CD4-positive, CD25-positive, alpha-beta regulatory T cell (primary cell): Measurements from ENCODE around the gene TRIM15. TPM values are rescaled to one million over a fixed set of nuclear protein-coding genes. Genes with fewer than 3 reads are reported as not detected.
"Not testable (repeated sequence)": the region's sequence is repeated elsewhere in the genome, so short reads cannot be mapped to it uniquely, and the experiment has no call there.

Experiments used
- ATAC-seq, 2 donors: fragments of 150-1000 bp; cut with Tn5 transposase; one replicate each; pipeline ENCODE4 v1.10.0; 2021; ENCODE audit warnings: low read depth in 2 of 2, moderate number of reproducible peaks in 2 of 2, moderate library complexity in 1 of 2
- DNase-seq, 3 donors: peaks; one replicate each; pipeline versions ENCODE4 v3.0.0 to v3.0.0-alpha.2; 2012 to 2022; ENCODE audit warnings: mixed read lengths in 1 of 3
- H3K27ac ChIP-seq: one replicate; pipeline ENCODE4 v1.7.0; 2013; ENCODE audit warnings: mild to moderate bottlenecking, low read length; ENCODE audit not compliant: insufficient read depth, poor library complexity, severe bottlenecking
- H3K27me3 ChIP-seq: one replicate; pipeline ENCODE4 v1.7.0; 2013; ENCODE audit warnings: low read length; ENCODE audit not compliant: control insufficient read depth, insufficient read depth
- H3K36me3 ChIP-seq: one replicate; pipeline ENCODE4 v1.7.0; 2013; ENCODE audit warnings: mild to moderate bottlenecking, low read length, moderate library complexity; ENCODE audit not compliant: control insufficient read depth, insufficient read depth
- H3K4me1 ChIP-seq: 2 replicates; pipeline ENCODE4 v1.7.0; 2013; ENCODE audit warnings: mild to moderate bottlenecking, low read length; ENCODE audit not compliant: insufficient read depth, control insufficient read depth, poor library complexity, severe bottlenecking
- H3K4me3 ChIP-seq: one replicate; pipeline ENCODE4 v1.7.0; 2013; ENCODE audit warnings: low read depth, mild to moderate bottlenecking, low read length, moderate library complexity
- H3K9me3 ChIP-seq, 2 experiments: 1 replicate in 1 of 2; 2 replicates in 1 of 2; pipeline ENCODE4 v1.7.0; 2013; ENCODE audit warnings: low read length in 2 of 2, mild to moderate bottlenecking in 1 of 2, moderate library complexity in 1 of 2; ENCODE audit not compliant: control insufficient read depth in 2 of 2
- H3K27ac Mint-ChIP-seq, 3 donors: one replicate each; pipeline ENCODE4 v1.8.0; 2020 to 2022; ENCODE audit warnings: mild to moderate bottlenecking in 3 of 3, mixed read lengths in 3 of 3, moderate library complexity in 2 of 3
- H3K27me3 Mint-ChIP-seq: one replicate; pipeline ENCODE4 v1.8.0; 2022; ENCODE audit warnings: mild to moderate bottlenecking, mixed read lengths
- H3K36me3 Mint-ChIP-seq: one replicate; pipeline ENCODE4 v1.8.0; 2020; ENCODE audit warnings: mixed read lengths
- H3K4me1 Mint-ChIP-seq, 4 donors: one replicate each; pipeline ENCODE4 v1.8.0; 2020 to 2022; ENCODE audit warnings: mixed read lengths in 4 of 4, mild to moderate bottlenecking in 1 of 4
- H3K4me3 Mint-ChIP-seq, 4 donors: one replicate each; pipeline ENCODE4 v1.8.0; 2020 to 2022; ENCODE audit warnings: mild to moderate bottlenecking in 4 of 4, mixed read lengths in 4 of 4, moderate library complexity in 3 of 4
- H3K9me3 Mint-ChIP-seq, 7 donors: one replicate each; pipeline ENCODE4 v1.8.0; 2020 to 2022; ENCODE audit warnings: mixed read lengths in 7 of 7, mild to moderate bottlenecking in 3 of 7, moderate library complexity in 2 of 7
- polyA plus RNA-seq, 4 donors: library from polyadenylated mRNA; unstranded; fragments of 300-500 nt; fragmentation: Illumina TruSeq; gene quantifications; one replicate each; pipeline ENCODE4 v1.2.3, GENCODE V29; 2021
- total RNA-seq: library from RNA; stranded (reverse); gene quantifications from one replicate; pipeline ENCODE4 v1.2.3, GENCODE V29; 2022

The TRIM15 gene
- total and polyA plus RNA-seq, 5 donors from 2014 or later, result not detected

DNA sequence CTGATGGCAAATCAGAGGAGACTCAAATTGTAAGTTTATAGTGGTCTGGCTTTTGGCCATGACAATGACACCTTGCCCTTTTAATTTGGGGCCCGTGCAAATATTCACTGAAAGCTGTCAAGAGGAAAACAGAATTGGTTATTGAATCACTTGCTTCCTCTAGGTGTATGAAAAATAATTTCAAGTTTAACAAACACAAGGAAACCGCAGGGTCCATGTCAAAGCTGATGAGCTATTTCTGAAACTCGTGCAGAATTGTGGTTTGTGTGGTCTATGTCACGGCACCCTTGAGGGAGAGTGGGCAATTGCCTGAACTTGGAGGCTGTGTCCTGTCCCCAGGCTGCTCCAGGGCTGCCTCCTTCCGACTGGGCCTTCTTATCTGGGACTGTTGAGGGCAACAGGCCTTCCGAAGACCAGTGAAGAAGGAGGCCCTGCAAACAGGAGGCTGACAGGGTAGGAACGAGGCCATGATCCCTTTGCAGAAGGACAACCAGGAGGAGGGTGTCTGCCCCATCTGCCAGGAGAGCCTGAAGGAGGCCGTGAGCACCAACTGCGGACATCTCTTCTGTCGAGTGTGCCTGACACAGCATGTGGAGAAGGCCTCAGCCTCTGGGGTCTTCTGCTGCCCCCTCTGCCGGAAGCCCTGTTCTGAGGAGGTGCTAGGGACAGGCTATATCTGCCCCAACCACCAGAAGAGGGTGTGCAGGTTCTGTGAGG is 26.6 kb upstream of the TRIM15 start:
- Histone ChIP-seq H3K36me3 (no peaks in the 10 kb centered on the region), H3K4me1 (no peaks in the 10 kb centered on the region), H3K9me3 (no peaks in the 10 kb centered on the region), H3K27ac (no peak overlapping the region), H3K27me3 (peaks cover 26% of the 10 kb centered on the region), H3K4me3 (no peak overlapping the region)
- ATAC-seq (no peak), DNase-seq (peak in 1 of 3 donors; percentile 29)
- peaks cover 54% of the 10 kb centered on the region for H3K27me3 Mint-ChIP-seq
- H3K27ac Mint-ChIP-seq, result no peak overlapping the region
- peaks cover 0 to 3% (median 0%) of the 10 kb centered on the region in 7 donors for H3K9me3 Mint-ChIP-seq
- H3K36me3 Mint-ChIP-seq, result no peaks in the 10 kb centered on the region
- H3K4me1 Mint-ChIP-seq, result peaks cover 0 to 15% (median 3%) of the 10 kb centered on the region in 4 donors
- H3K4me3 Mint-ChIP-seq, result no peak overlapping the region

DNA sequence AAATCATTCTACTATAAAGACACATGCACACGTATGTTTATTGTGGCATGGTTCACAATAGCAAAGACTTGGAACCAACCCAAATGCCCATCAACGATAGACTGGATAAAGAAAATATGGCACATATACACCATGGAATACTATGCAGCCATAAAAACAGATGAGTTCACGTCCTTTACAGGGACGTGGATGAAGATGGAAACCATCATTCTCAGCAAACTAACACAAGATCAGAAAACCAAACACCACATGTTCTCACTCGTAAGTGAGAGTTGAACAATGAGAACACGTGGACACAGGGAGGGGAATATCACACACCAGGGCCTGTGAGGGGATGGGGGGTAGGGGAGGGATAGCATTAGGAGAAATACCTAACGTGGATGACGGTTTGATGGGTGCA is 23.1 kb upstream of the TRIM15 start:
- not testable (repeated sequence) for H3K4me3 ChIP-seq, H3K9me3 ChIP-seq, H3K9me3 Mint-ChIP-seq, H3K27ac Mint-ChIP-seq, DNase-seq, H3K36me3 ChIP-seq, H3K27ac ChIP-seq, H3K4me3 Mint-ChIP-seq, H3K4me1 ChIP-seq, ATAC-seq, H3K36me3 Mint-ChIP-seq
- H3K27me3 Mint-ChIP-seq, result peaks cover 67% of the 10 kb centered on the region
- H3K27me3 ChIP-seq, result peaks cover 33% of the 10 kb centered on the region
- H3K4me1 Mint-ChIP-seq, result peaks cover 0 to 15% (median 5%) of the 10 kb centered on the region in 4 donors

DNA sequence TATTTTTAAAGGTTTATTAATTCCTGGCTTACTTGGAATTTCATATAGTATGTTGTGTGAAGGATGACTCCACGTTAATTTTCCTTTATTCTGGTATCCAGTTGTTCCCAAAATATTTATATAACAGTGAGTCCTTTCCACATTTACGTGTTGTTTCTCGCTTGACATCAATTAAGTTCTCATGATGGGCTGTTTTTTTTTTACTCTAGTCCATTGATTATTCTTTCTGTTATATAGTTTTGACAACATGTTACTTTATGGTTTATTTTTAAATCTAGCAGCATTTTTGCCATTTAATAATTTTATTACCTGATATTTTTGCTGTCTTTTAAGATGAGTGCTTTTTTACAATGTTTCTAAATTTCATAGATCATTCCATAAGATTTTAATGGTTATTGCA is 20.7 kb upstream of the TRIM15 start:
- Mint-ChIP-seq H3K36me3 (peaks cover 6% of the 10 kb centered on the region), H3K9me3 (peaks cover 0 to 2% (median 0%) of the 10 kb centered on the region in 7 donors), H3K4me1 (peaks cover 0 to 9% (median 3%) of the 10 kb centered on the region in 4 donors), H3K27me3 (peaks cover 68% of the 10 kb centered on the region), H3K4me3 (no peak overlapping the region), H3K27ac (no peak overlapping the region)
- Histone ChIP-seq H3K36me3 (no peaks in the 10 kb centered on the region), H3K27ac (no peak overlapping the region), H3K27me3 (peaks cover 26% of the 10 kb centered on the region), H3K4me3 (no peak overlapping the region), H3K9me3 (no peaks in the 10 kb centered on the region), H3K4me1 (no peaks in the 10 kb centered on the region)
- DNase-seq, result no peak
- no peak for ATAC-seq

DNA sequence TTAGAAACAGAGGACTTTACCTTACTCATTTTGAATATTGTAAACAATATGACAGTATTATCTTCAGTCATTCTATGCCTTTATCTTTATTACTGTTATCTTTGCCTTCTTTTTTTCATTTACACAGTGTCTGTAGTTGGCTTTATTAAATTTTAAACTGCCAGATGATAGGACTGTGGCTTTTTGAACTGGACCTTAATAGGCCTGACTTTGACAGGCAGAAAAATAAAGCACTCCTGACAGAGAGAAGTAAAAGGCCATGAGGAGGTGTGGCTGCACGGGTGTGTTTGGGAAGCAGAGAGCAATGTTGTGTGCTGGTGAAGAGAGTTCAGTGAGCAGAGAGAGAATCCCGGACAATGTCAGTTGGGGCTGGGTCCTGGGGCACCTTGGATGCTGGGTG is 19.6 kb upstream of the TRIM15 start:
- H3K4me1 ChIP-seq, result no peaks in the 10 kb centered on the region
- peaks cover 72% of the 10 kb centered on the region for H3K27me3 Mint-ChIP-seq

DNA sequence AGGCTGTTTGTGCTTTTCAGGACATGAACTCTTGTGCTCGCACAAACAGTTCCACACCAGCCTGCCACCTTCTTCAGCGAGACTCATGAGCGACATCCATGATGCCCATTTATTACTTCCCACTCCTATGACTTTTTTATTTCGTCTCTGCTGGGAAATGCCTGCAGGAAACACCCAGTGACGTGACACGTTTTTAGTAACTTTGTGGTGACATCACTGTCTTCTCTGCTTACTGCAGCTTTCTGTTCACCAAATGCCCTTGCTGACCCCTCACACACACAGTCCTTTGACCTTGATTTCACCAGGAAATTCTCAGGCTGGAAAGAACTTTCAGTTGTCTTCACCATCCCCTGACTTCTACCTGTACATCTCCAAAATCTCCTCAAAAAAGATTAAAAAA is 18.5 kb upstream of the TRIM15 start:
- H3K27me3 ChIP-seq, result peaks cover 21% of the 10 kb centered on the region
- DNase-seq (no peak), ATAC-seq (no peak)
- H3K27ac ChIP-seq, result no peak overlapping the region
- H3K27me3 Mint-ChIP-seq, result peaks cover 74% of the 10 kb centered on the region
- no peaks in the 10 kb centered on the region for H3K9me3 ChIP-seq
- no peak overlapping the region for H3K27ac Mint-ChIP-seq
- H3K36me3 Mint-ChIP-seq, result peaks cover 6% of the 10 kb centered on the region
- peaks cover 0 to 2% (median 0%) of the 10 kb centered on the region in 7 donors for H3K9me3 Mint-ChIP-seq
- H3K4me1 Mint-ChIP-seq, result peaks cover 0 to 9% (median under 1%) of the 10 kb centered on the region in 4 donors
- H3K4me3 Mint-ChIP-seq, result no peak overlapping the region
- no peaks in the 10 kb centered on the region for H3K4me1 ChIP-seq
- H3K36me3 ChIP-seq, result no peaks in the 10 kb centered on the region
- no peak overlapping the region for H3K4me3 ChIP-seq

More for the DNA sequence above, 19.6 kb upstream of the TRIM15 start:
- Histone ChIP-seq H3K9me3 (no peaks in the 10 kb centered on the region), H3K4me3 (no peak overlapping the region), H3K27ac (no peak overlapping the region), H3K36me3 (no peaks in the 10 kb centered on the region), H3K27me3 (peaks cover 21% of the 10 kb centered on the region)
- peaks cover 0 to 9% (median 3%) of the 10 kb centered on the region in 4 donors for H3K4me1 Mint-ChIP-seq
- no peak overlapping the region for H3K4me3 Mint-ChIP-seq
- no peak for ATAC-seq
- no peak for DNase-seq
- H3K27ac Mint-ChIP-seq, result no peak overlapping the region
- peaks cover 0 to 2% (median 0%) of the 10 kb centered on the region in 7 donors for H3K9me3 Mint-ChIP-seq
- H3K36me3 Mint-ChIP-seq, result peaks cover 6% of the 10 kb centered on the region

DNA sequence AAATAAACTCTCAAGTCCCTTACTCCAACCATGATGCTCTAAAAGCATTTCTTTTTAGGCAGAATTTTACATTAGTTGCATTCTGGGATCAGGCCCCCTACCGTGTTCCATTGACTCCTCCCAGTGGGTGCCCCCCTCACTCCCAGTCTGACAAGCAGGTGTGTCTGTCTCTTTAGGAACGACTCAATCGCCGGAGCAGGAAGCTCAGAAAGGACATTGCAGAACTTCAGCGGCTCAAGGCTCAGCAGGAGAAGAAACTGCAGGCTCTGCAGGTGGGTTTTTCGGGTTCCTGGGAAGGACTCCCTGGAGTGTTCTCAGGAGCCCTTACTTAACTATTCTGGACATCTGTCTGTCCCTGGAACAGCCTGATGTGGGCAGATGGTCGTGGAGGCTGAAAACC is 17.5 kb upstream of the TRIM15 start:
- no peaks in the 10 kb centered on the region for H3K36me3 ChIP-seq
- H3K9me3 ChIP-seq, result no peaks in the 10 kb centered on the region
- H3K4me1 Mint-ChIP-seq, result peaks cover 0 to 9% (median 0%) of the 10 kb centered on the region in 4 donors
- H3K36me3 Mint-ChIP-seq, result peaks cover 6% of the 10 kb centered on the region
- H3K27ac ChIP-seq, result no peak overlapping the region
- H3K27ac Mint-ChIP-seq, result no peak overlapping the region
- peaks cover 71% of the 10 kb centered on the region for H3K27me3 Mint-ChIP-seq
- ATAC-seq, result no peak
- peaks cover 21% of the 10 kb centered on the region for H3K27me3 ChIP-seq
- H3K9me3 Mint-ChIP-seq, result peaks cover 0 to 2% (median 0%) of the 10 kb centered on the region in 7 donors
- no peaks in the 10 kb centered on the region for H3K4me1 ChIP-seq
- H3K4me3 ChIP-seq, result no peak overlapping the region
- no peak for DNase-seq
- H3K4me3 Mint-ChIP-seq, result no peak overlapping the region

DNA sequence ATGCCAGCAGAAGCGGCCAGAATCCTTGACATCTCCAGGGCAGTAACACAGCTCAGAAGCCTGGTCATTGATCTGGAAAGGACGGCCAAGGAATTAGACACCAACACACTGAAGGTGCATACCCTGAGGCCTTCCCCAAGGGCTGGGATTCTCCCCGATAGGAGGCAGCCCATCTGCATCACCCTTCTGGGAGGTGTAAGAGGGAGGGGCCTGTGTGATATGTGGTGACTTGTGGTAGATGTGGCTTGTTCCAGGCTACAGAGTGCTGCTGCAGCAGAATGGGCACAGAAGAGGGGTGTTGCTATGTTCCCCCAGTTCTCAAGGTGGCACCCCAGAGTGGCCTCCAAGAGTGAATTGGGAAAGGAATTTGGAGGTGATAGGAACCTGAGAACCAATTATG is 16.2 kb upstream of the TRIM15 start:
- Histone ChIP-seq H3K36me3 (no peaks in the 10 kb centered on the region), H3K9me3 (no peaks in the 10 kb centered on the region), H3K27ac (no peak overlapping the region), H3K27me3 (peaks cover 17% of the 10 kb centered on the region), H3K4me3 (no peak overlapping the region), H3K4me1 (no peaks in the 10 kb centered on the region)
- peaks cover 69% of the 10 kb centered on the region for H3K27me3 Mint-ChIP-seq
- peaks cover 6% of the 10 kb centered on the region for H3K36me3 Mint-ChIP-seq
- no peaks in the 10 kb centered on the region for H3K9me3 Mint-ChIP-seq
- H3K4me1 Mint-ChIP-seq, result peaks cover 0 to 9% (median 2%) of the 10 kb centered on the region in 4 donors
- ATAC-seq, result no peak
- H3K27ac Mint-ChIP-seq, result no peak overlapping the region
- DNase-seq, result no peak
- no peak overlapping the region for H3K4me3 Mint-ChIP-seq

DNA sequence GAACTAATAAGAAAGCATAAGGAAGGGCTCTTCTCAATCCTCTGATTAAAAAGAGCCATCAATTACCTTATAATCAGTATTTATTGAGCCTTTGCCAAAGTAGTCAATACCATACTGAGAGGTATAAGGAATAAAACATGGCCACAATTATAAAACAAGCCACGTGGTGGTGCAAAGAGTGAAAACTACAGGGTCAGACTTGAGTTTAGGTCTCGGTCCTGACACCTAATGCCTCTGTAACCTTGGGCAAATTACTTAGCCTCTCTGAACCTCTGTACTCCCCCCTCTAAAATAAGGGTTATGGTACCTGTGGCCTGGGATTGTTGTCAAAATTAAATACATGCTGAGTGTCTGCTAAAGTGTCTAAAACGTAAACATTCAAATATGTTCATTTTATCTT is 14.1 kb upstream of the TRIM15 start:
- no peak overlapping the region for H3K4me3 ChIP-seq
- H3K27me3 ChIP-seq, result peaks cover 12% of the 10 kb centered on the region
- H3K36me3 Mint-ChIP-seq, result peaks cover under 1% of the 10 kb centered on the region
- no peaks in the 10 kb centered on the region for H3K4me1 ChIP-seq
- H3K4me3 Mint-ChIP-seq, result no peak overlapping the region
- no peak for DNase-seq
- H3K4me1 Mint-ChIP-seq, result peaks cover 0 to 6% (median 2%) of the 10 kb centered on the region in 4 donors
- peaks cover 66% of the 10 kb centered on the region for H3K27me3 Mint-ChIP-seq
- H3K27ac ChIP-seq, result no peak overlapping the region
- H3K9me3 Mint-ChIP-seq, result no peaks in the 10 kb centered on the region
- no peak for ATAC-seq
- no peaks in the 10 kb centered on the region for H3K9me3 ChIP-seq
- H3K27ac Mint-ChIP-seq, result no peak overlapping the region
- no peaks in the 10 kb centered on the region for H3K36me3 ChIP-seq
